Thoracic aorta (tissue), 2 donors: ENCODE results near the gene TMSB4X. TPM values are rescaled to one million over a fixed set of nuclear protein-coding genes. Genes with fewer than 3 reads are reported as not detected.

Experiments
- ATAC-seq: fragments of 150-250 bp; one replicate; pipeline ENCODE4 v1.8.0; 2017; ENCODE audit warnings: low read depth; ENCODE audit not compliant: insufficient number of reproducible peaks, low FRiP score
- DNase-seq: peaks from one replicate; pipeline ENCODE4 v3.0.0-alpha.2; 2020; ENCODE audit warnings: low spot score
- H3K27ac ChIP-seq, 2 donors: fragments of 200-600 bp; sonication (generic); 1 replicate in 1 of 2; 2 replicates in 1 of 2; pipeline ENCODE4 v1.5.1; 2016; ENCODE audit warnings: mild to moderate bottlenecking in 2 of 2, moderate library complexity in 2 of 2
- H3K27me3 ChIP-seq: fragments of 200-600 bp; sonication (generic); replicated peaks from 2 replicates; pipeline ENCODE4 v1.6.0; 2016; ENCODE audit warnings: mild to moderate bottlenecking; ENCODE audit not compliant: insufficient read depth
- H3K36me3 ChIP-seq: fragments of 200-600 bp; sonication (generic); one replicate; pipeline ENCODE4 v1.5.1; 2016
- H3K4me1 ChIP-seq, 2 donors: fragments of 200-600 bp; sonication (generic); 1 replicate in 1 of 2; 2 replicates in 1 of 2; pipeline versions ENCODE4 v1.5.1 to v1.6.0; 2016; ENCODE audit warnings: low read depth in 2 of 2, mild to moderate bottlenecking in 1 of 2; ENCODE audit not compliant: control insufficient read depth in 1 of 2
- H3K4me3 ChIP-seq: fragments of 200-600 bp; sonication (generic); 2 replicates; pipeline ENCODE4 v1.5.1; 2016; ENCODE audit warnings: mild to moderate bottlenecking
- H3K9me3 ChIP-seq: fragments of 200-600 bp; sonication (generic); 2 replicates; pipeline ENCODE4 v1.5.1; 2016
- CTCF ChIP-seq: fragments of 200-600 bp; sonication (generic); IDR thresholded peaks from one replicate; pipeline ENCODE4 v1.5.1; 2019; ENCODE audit warnings: antibody characterized with exemption
- total RNA-seq, 2 donors: library from RNA; depleted of rRNA; stranded (reverse); fragments of >200 nt; gene quantifications; one replicate each; pipeline versions ENCODE4 v1.1.0 to v1.2.3, GENCODE V29; 2016

The TMSB4X gene
- total RNA-seq, 2 donors from 2014 or later = 3,886 to 3,920 TPM

- ATAC-seq (no peak), DNase-seq (no peak)
- Histone ChIP-seq H3K9me3 (no peaks in the 10 kb centered on the region), H3K4me1 (peaks cover 6 to 14% of the 10 kb centered on the region in 2 donors), H3K27ac (peak overlapping the region; percentile 47 to 50), H3K36me3 (no peaks in the 10 kb centered on the region), H3K4me3 (peak overlapping the region; percentile 1), H3K27me3 (no peaks in the 10 kb centered on the region)
- no peak for TF ChIP-seq CTCF
Measured at GRCh38 chrX:12955882-12956703, 18.8 kb upstream of the TMSB4X start.

- DNase-seq (no peak), ATAC-seq (no peak)
- no peak for TF ChIP-seq CTCF
- Histone ChIP-seq H3K9me3 (no peaks in the 10 kb centered on the region), H3K27me3 (no peaks in the 10 kb centered on the region), H3K4me1 (peaks cover 6 to 14% of the 10 kb centered on the region in 2 donors), H3K4me3 (peak overlapping the region; percentile 1), H3K36me3 (no peaks in the 10 kb centered on the region), H3K27ac (peak overlapping the region in 1 of 2 donors; percentile 50)
Measured at GRCh38 chrX:12956704-12957534, 18.0 kb upstream of the TMSB4X start.

- Histone ChIP-seq H3K27me3 (no peaks in the 10 kb centered on the region), H3K4me3 (no peak overlapping the region), H3K27ac (no peak overlapping the region), H3K36me3 (no peaks in the 10 kb centered on the region), H3K9me3 (no peaks in the 10 kb centered on the region), H3K4me1 (peaks cover 6 to 14% of the 10 kb centered on the region in 2 donors)
- ATAC-seq (no peak), DNase-seq (no peak)
- TF ChIP-seq CTCF = no peak
Measured at GRCh38 chrX:12958059-12958458, 16.9 kb upstream of the TMSB4X start.

- no peak overlapping the region for H3K4me3 ChIP-seq
- no peaks in the 10 kb centered on the region for H3K27me3 ChIP-seq
- TF ChIP-seq CTCF = no peak
- H3K36me3 ChIP-seq = no peaks in the 10 kb centered on the region
- H3K4me1 ChIP-seq = peaks cover 6 to 14% of the 10 kb centered on the region in 2 donors
- no peak overlapping the region for H3K27ac ChIP-seq
- ATAC-seq = no peak
- no peaks in the 10 kb centered on the region for H3K9me3 ChIP-seq
- no peak for DNase-seq
Measured at GRCh38 chrX:12958461-12958860, 16.4 kb upstream of the TMSB4X start.

- H3K9me3 ChIP-seq = no peaks in the 10 kb centered on the region
- H3K27ac ChIP-seq = no peak overlapping the region
- peaks cover 6 to 11% of the 10 kb centered on the region in 2 donors for H3K4me1 ChIP-seq
- DNase-seq = no peak
- H3K36me3 ChIP-seq = no peaks in the 10 kb centered on the region
- no peak for TF ChIP-seq CTCF
- ATAC-seq = no peak
- no peak overlapping the region for H3K4me3 ChIP-seq
- no peaks in the 10 kb centered on the region for H3K27me3 ChIP-seq
Measured at GRCh38 chrX:12961196-12961718, 13.7 kb upstream of the TMSB4X start.
